Transverse colon (tissue), 4 donors: Measurements from ENCODE around the gene TGM4. TPM values are rescaled to one million over a fixed set of nuclear protein-coding genes. Genes with fewer than 3 reads are reported as not detected.

Source experiments
- DNase-seq: peaks from one replicate; pipeline ENCODE4 v3.0.0-alpha.2; 2019
- H3K27ac ChIP-seq, 4 donors: fragments of 200-600 bp; sonication (generic); 2 replicates each; pipeline ENCODE4 v1.5.1; 2016 to 2018; ENCODE audit warnings: inconsistent platforms in 4 of 4
- H3K27me3 ChIP-seq: fragments of 200-600 bp; sonication (generic); 2 replicates; pipeline ENCODE4 v1.5.1; 2017; ENCODE audit warnings: inconsistent platforms
- H3K36me3 ChIP-seq, 4 donors: fragments of 200-600 bp; sonication (generic); 2 replicates each; pipeline ENCODE4 v1.5.1; 2017 to 2019; ENCODE audit warnings: inconsistent platforms in 4 of 4
- H3K4me1 ChIP-seq, 4 donors: fragments of 200-600 bp; sonication (generic); 2 replicates each; pipeline ENCODE4 v1.5.1; 2017 to 2020; ENCODE audit warnings: inconsistent platforms in 4 of 4
- H3K4me3 ChIP-seq, 4 donors: fragments of 200-600 bp; sonication (generic); 1 replicate in 1 of 4; 2 replicates in 3 of 4; pipeline versions ENCODE4 v1.5.1 to v1.6.1; 2017 to 2019; ENCODE audit warnings: inconsistent platforms in 4 of 4
- H3K9me3 ChIP-seq, 2 donors: fragments of 200-600 bp; sonication (generic); 2 replicates each; pipeline ENCODE4 v1.5.1; 2017 to 2019; ENCODE audit warnings: inconsistent platforms in 2 of 2
- CTCF ChIP-seq, 5 experiments: fragments of 200-600 bp in 3 of 5; fragments of 450-650 bp in 2 of 5; sonication (generic) in 3 of 5; IDR thresholded peaks; 1 replicate in 2 of 5; 2 replicates in 3 of 5; pipeline ENCODE4 v1.5.1; 2016 to 2017; ENCODE audit warnings: antibody characterized with exemption in 5 of 5, inconsistent platforms in 3 of 5, mild to moderate bottlenecking in 2 of 5, moderate library complexity in 1 of 5
- EP300 ChIP-seq: sonication (generic); formaldehyde crosslinking; IDR thresholded peaks from one replicate; pipeline ENCODE4 v1.6.1; 2017; ENCODE audit warnings: antibody characterized with exemption, low read depth
- POLR2A ChIP-seq: fragments of 450-650 bp; IDR thresholded peaks from one replicate; pipeline ENCODE4 v1.6.1; 2016; ENCODE audit warnings: antibody characterized with exemption, mild to moderate bottlenecking, moderate library complexity
- POLR2AphosphoS5 ChIP-seq, 3 donors: sonication (generic); formaldehyde crosslinking; IDR thresholded peaks; one replicate each; pipeline ENCODE4 v1.6.1; 2016; ENCODE audit warnings: antibody characterized with exemption in 3 of 3
- WGBS, 2 donors: methylation state at CpG; one replicate each; pipeline ENCODE4 v1.1.5; 2018; ENCODE audit warnings: low coverage in 1 of 2; 5-methylcytosine and 5-hydroxymethylcytosine counted together
- in situ Hi-C, 4 donors: fragments of 200-750 bp; cut with MboI; loops; one replicate each; pipeline versions ENCODE4 v1.15.0 to v1.15.1; 2017; ENCODE audit warnings: low sequenced_read_pairs in 3 of 4, low pct_ligation_motif_present in 1 of 4, low pct_unique_long_range_greater_than_20kb in 1 of 4
- intact Hi-C: fragments of 100-400 bp; cut with DNase I; formaldehyde crosslinking; loops from one replicate; pipeline ENCODE4 v1.15.1; 2023; ENCODE audit warnings: low total_unique reads
- total RNA-seq, 4 donors: library from RNA; depleted of rRNA; stranded (reverse); fragments of >200 nt; gene quantifications; one replicate each; pipeline ENCODE4 v1.1.0, GENCODE V29; 2016

TGM4 gene
- total RNA-seq, 4 donors from 2014 or later = not detected

- H3K27me3 ChIP-seq = peaks cover 10% of the 10 kb centered on the region
- no peak overlapping the region for H3K4me3 ChIP-seq
- intact Hi-C loops (no loop called here), in situ Hi-C loops (no loop called here)
- no peaks in the 10 kb centered on the region for H3K36me3 ChIP-seq
- TF ChIP-seq EP300 (no peak), POLR2A (no peak), POLR2AphosphoS5 (IDR thresholded peaks at IDR 0.05) (no peak), CTCF (IDR thresholded peaks at IDR 0.05) (no peak)
- H3K4me1 ChIP-seq = no peaks in the 10 kb centered on the region
- 79% methylated on average over 3 of the region's 3 CpGs; no CpG with 5 or more reads in 1 of the 2 donors for WGBS, 2 donors
- H3K27ac ChIP-seq = no peak overlapping the region
- no peaks in the 10 kb centered on the region for H3K9me3 ChIP-seq
- no peak for DNase-seq
Measured at GRCh38 chr3:44886561-44886960, 12.2 kb downstream of the TGM4 start.

- intact Hi-C loops (no loop called here), in situ Hi-C loops (no loop called here)
- H3K4me1 ChIP-seq = no peaks in the 10 kb centered on the region
- WGBS, 2 donors = 70% methylated on average over 7 of the region's 7 CpGs; no CpG with 5 or more reads in 1 of the 2 donors
- H3K36me3 ChIP-seq = no peaks in the 10 kb centered on the region
- peaks cover 10% of the 10 kb centered on the region for H3K27me3 ChIP-seq
- no peak overlapping the region for H3K4me3 ChIP-seq
- no peak for DNase-seq
- H3K9me3 ChIP-seq = no peaks in the 10 kb centered on the region
- no peak for TF ChIP-seq POLR2AphosphoS5 (IDR thresholded peaks at IDR 0.05)
- no peak for TF ChIP-seq CTCF (IDR thresholded peaks at IDR 0.05)
- no peak for TF ChIP-seq EP300
- no peak for TF ChIP-seq POLR2A
- H3K27ac ChIP-seq = no peak overlapping the region
Measured at GRCh38 chr3:44887101-44887500, 12.7 kb downstream of the TGM4 start.

GRCh38 chr3:44890258-44890657 lies 15.8 kb downstream of the TGM4 start:
- H3K36me3 ChIP-seq = no peaks in the 10 kb centered on the region
- no peak overlapping the region for H3K27ac ChIP-seq
- DNase-seq = no peak
- H3K9me3 ChIP-seq = no peaks in the 10 kb centered on the region
- in situ Hi-C loops = no loop called here
- intact Hi-C loops = no loop called here
- no peak for TF ChIP-seq POLR2AphosphoS5 (IDR thresholded peaks at IDR 0.05)
- TF ChIP-seq POLR2A = no peak
- no peak for TF ChIP-seq EP300
- no peak for TF ChIP-seq CTCF (IDR thresholded peaks at IDR 0.05)
- H3K27me3 ChIP-seq = no peaks in the 10 kb centered on the region
- H3K4me1 ChIP-seq = no peaks in the 10 kb centered on the region
- H3K4me3 ChIP-seq = no peak overlapping the region
- WGBS, 2 donors = 74% methylated on average over 3 of the region's 3 CpGs; no CpG with 5 or more reads in 1 of the 2 donors

- TF ChIP-seq POLR2AphosphoS5 (IDR thresholded peaks at IDR 0.05) = no peak
- no peak for TF ChIP-seq POLR2A
- no peak for TF ChIP-seq CTCF (IDR thresholded peaks at IDR 0.05)
- no peak for TF ChIP-seq EP300
- Histone ChIP-seq H3K36me3 (no peaks in the 10 kb centered on the region), H3K4me1 (no peaks in the 10 kb centered on the region), H3K27me3 (no peaks in the 10 kb centered on the region), H3K4me3 (no peak overlapping the region), H3K27ac (no peak overlapping the region), H3K9me3 (no peaks in the 10 kb centered on the region)
- in situ Hi-C loops (no loop called here), intact Hi-C loops (no loop called here)
- no peak for DNase-seq
- WGBS, 2 donors = 75 to 86% methylated on average over 2 to 3 of the region's 3 CpGs
Measured at GRCh38 chr3:44890852-44891251, 16.4 kb downstream of the TGM4 start.
